Left lung (tissue), 10 donors: ENCODE results near the gene YAE1. TPM values are rescaled to one million over a fixed set of nuclear protein-coding genes. Genes with fewer than 3 reads are reported as not detected.
"Not testable (repeated sequence)": the region's sequence is repeated elsewhere in the genome, so short reads cannot be mapped to it uniquely, and the experiment has no call there.

Experiments
- ATAC-seq: fragments of 200-7000 bp; cut with Tn5 transposase; one replicate; pipeline ENCODE4 v1.9.1; 2020; ENCODE audit warnings: moderate library complexity
- DNase-seq, 4 donors: peaks; one replicate each; pipeline ENCODE4 v3.0.0-alpha.2; 2013 to 2020
- H3K27ac ChIP-seq, 2 donors: fragments of 200-600 bp; sonication (generic) in 1 of 2; one replicate each; pipeline versions ENCODE4 v1.5.0 to v1.8.0; 2020 to 2021
- H3K27me3 ChIP-seq, 2 donors: fragments of 200-600 bp; sonication (generic) in 1 of 2; one replicate each; pipeline versions ENCODE4 v1.5.0 to v1.8.0; 2020 to 2021
- H3K36me3 ChIP-seq, 2 donors: fragments of 200-600 bp; sonication (generic) in 1 of 2; one replicate each; pipeline versions ENCODE4 v1.5.0 to v1.8.0; 2020 to 2021
- H3K4me1 ChIP-seq, 2 donors: fragments of 200-600 bp; one replicate each; pipeline ENCODE4 v1.8.0; 2021
- H3K4me3 ChIP-seq, 2 donors: fragments of 200-600 bp; sonication (generic) in 1 of 2; one replicate each; pipeline versions ENCODE4 v1.5.0 to v1.8.0; 2020 to 2021; ENCODE audit warnings: mild to moderate bottlenecking in 1 of 2
- H3K9me3 ChIP-seq, 2 donors: fragments of 200-600 bp; sonication (generic) in 1 of 2; one replicate each; pipeline versions ENCODE4 v1.5.0 to v1.8.0; 2020 to 2021
- CTCF ChIP-seq, 2 donors: fragments of 200-600 bp; sonication (generic) in 1 of 2; IDR thresholded peaks; one replicate each; pipeline versions ENCODE4 v1.5.0 to v1.8.0; 2021; ENCODE audit warnings: antibody characterized with exemption in 2 of 2
- intact Hi-C, 2 donors: fragments of 100-400 bp; cut with DNase I; formaldehyde crosslinking; loops; one replicate each; pipeline versions ENCODE4 v1.11.2 to v1.14.2; 2022
- polyA plus RNA-seq, 6 donors: library from polyadenylated mRNA; unstranded; fragments of 120-200 nt; gene quantifications; one replicate each; pipeline ENCODE4 v1.2.1, GENCODE V29; 2013; ENCODE audit not compliant: insufficient read length in 6 of 6
- total RNA-seq, 2 donors: library from RNA; stranded (reverse); fragmentation: NEBNext Ultra II Directional; extraction: Animal tissue kit (Norgen Biotek cat#: 25700); gene quantifications; one replicate each; pipeline ENCODE4 v1.2.1, GENCODE V29; 2021
- donor health status: DM: no; HTN: yes; CAD: no.
- donor health status: DM: no; HTN: no; CAD: no.

YAE1 gene
- total and polyA plus RNA-seq, 8 donors, result 16.8 to 62.4 (median 50.7) TPM

DNA sequence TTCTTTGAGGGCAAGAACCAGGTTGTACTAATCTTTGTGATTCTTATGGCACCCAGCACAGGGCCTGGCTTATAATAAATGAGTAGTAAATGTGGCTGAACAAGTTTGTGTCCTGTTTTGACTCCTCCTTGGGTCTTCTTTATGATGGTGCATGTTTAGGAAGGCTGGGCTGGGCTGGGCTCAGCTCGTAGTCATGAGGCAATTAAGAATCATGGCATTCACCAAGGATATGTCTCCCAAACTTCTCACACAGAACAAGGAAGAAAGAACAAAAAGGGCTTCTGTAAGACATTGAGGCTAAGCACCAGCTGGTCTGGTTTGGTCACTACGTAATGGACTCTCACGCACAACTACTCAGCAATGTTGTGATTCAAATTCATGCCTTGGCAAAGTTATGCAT is 30.5 kb upstream of the YAE1 start:
- no peaks in the 10 kb centered on the region for H3K9me3 ChIP-seq
- H3K27ac ChIP-seq, result no peak overlapping the region
- no peak for TF ChIP-seq CTCF (IDR thresholded peaks at IDR 0.05)
- H3K4me3 ChIP-seq, result no peak overlapping the region
- H3K27me3 ChIP-seq, result no peaks in the 10 kb centered on the region
- intact Hi-C loops, result no loop called here
- H3K4me1 ChIP-seq, result no peaks in the 10 kb centered on the region
- no peak for DNase-seq
- ATAC-seq, result no peak
- no peaks in the 10 kb centered on the region for H3K36me3 ChIP-seq

- Histone ChIP-seq H3K27me3 (no peaks in the 10 kb centered on the region), H3K9me3 (no peaks in the 10 kb centered on the region), H3K4me1 (no peaks in the 10 kb centered on the region), H3K4me3 (no peak overlapping the region), H3K27ac (no peak overlapping the region), H3K36me3 (no peaks in the 10 kb centered on the region)
- intact Hi-C loops, result no loop called here
- DNase-seq (no peak), ATAC-seq (no peak)
- no peak for TF ChIP-seq CTCF (IDR thresholded peaks at IDR 0.05)
Measured at GRCh38 chr7:39536951-39537350, 29.3 kb upstream of the YAE1 start.

DNA sequence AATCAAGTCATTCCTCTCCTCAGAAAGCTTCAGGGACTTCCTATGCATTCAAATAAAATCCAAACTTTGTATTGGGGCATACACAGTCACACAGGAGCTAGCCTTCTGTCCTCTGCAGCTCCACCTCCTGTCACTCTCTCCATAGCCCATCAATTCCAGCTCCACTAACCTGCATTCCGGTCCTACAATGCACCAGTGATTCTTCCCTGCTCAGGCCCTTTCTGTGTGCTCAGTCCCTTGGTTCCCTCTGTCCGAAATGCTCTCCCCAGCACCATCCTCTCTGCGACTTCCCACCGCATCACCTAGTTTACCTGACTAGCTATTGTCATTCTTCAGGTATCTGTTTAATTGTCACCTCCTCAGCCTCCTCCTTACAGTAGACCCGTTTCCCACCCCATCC is 26.4 kb upstream of the YAE1 start:
- Histone ChIP-seq H3K4me1 (no peaks in the 10 kb centered on the region), H3K4me3 (no peak overlapping the region), H3K9me3 (no peaks in the 10 kb centered on the region), H3K27me3 (no peaks in the 10 kb centered on the region), H3K36me3 (no peaks in the 10 kb centered on the region), H3K27ac (no peak overlapping the region)
- ATAC-seq (no peak), DNase-seq (no peak)
- intact Hi-C loops, result no loop called here
- TF ChIP-seq CTCF (IDR thresholded peaks at IDR 0.05), result no peak

DNA sequence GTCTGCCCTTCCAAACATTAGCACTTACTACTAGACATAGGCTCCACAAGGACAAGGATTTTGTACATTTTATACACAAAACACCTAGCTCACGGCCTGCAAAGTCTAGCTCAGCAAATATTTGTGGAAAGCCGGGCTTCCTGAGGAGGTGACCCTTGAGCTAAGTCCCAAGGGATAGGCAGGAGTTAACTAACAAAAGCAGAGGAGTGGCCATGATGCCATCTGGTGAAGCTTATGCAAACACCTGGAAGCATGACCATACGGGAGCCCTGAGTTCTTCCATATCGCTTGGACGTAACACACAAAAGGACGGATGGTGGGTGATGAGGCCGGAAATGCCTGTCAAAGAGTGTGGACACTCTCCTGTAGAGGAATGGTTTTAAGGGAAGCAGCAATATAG is 25.9 kb upstream of the YAE1 start:
- Histone ChIP-seq H3K4me3 (no peak overlapping the region), H3K36me3 (no peaks in the 10 kb centered on the region), H3K27me3 (no peaks in the 10 kb centered on the region), H3K9me3 (no peaks in the 10 kb centered on the region), H3K27ac (no peak overlapping the region), H3K4me1 (no peaks in the 10 kb centered on the region)
- no peak for TF ChIP-seq CTCF (IDR thresholded peaks at IDR 0.05)
- intact Hi-C loops, result no loop called here
- DNase-seq (no peak), ATAC-seq (no peak)

DNA sequence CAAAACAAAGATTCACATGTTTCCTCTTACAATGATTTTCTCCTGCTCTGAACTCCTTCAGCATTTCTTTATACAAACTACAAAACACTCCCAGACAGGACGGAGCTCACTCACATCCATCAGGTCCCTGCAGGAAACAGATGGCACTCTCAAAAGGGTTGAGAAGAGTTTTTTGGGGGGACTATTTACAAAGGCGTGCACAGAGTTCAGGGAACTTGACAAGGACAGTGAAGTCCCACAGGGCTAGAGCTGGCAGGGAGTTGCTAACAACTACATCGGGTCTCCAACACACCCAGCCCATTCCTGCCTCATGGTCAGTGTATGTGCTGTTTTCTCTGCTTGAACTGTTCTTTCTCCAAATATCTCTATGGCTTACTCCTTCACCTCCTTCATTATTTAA is 24.7 kb upstream of the YAE1 start:
- peaks cover 0 to 5% of the 10 kb centered on the region in 2 donors for H3K9me3 ChIP-seq
- no peak overlapping the region for H3K27ac ChIP-seq
- H3K4me3 ChIP-seq, result no peak overlapping the region
- intact Hi-C loops, result no loop called here
- no peaks in the 10 kb centered on the region for H3K27me3 ChIP-seq
- no peak for ATAC-seq
- TF ChIP-seq CTCF (IDR thresholded peaks at IDR 0.05), result no peak
- H3K36me3 ChIP-seq, result no peaks in the 10 kb centered on the region
- no peaks in the 10 kb centered on the region for H3K4me1 ChIP-seq
- no peak for DNase-seq

- H3K27ac ChIP-seq, H3K36me3 ChIP-seq, H3K4me1 ChIP-seq, ATAC-seq, H3K4me3 ChIP-seq, H3K27me3 ChIP-seq, DNase-seq, intact Hi-C loops: not testable (repeated sequence)
- peaks cover 0 to 27% of the 10 kb centered on the region in 2 donors for H3K9me3 ChIP-seq
Measured at GRCh38 chr7:39544774-39545173, 21.4 kb upstream of the YAE1 start.
